Endothelial cell of umbilical vein (primary cell): ENCODE data around the gene BTC. TPM values are rescaled to one million over a fixed set of nuclear protein-coding genes. Genes with fewer than 3 reads are reported as not detected.

Source experiments
- BruUV-seq: library from RNA; stranded (reverse); fragments of 400-500 nt; replicated peaks from 2 replicates; lab custom pipeline; 2021; lab: Mats Ljungman, UMichigan
- CTCF ChIA-PET: fragments of 300-600, 350-600 bp; sonication (Branson Sonifier 250); formaldehyde crosslinking; loops from one replicate; lab custom pipeline; 2021; ENCODE audit warnings: antibody characterized with exemption, inconsistent platforms; lab: Charles Lee
- POLR2A ChIA-PET: fragments of 300-600, 350-600 bp; sonication (Branson Sonifier 250); formaldehyde crosslinking; loops from one replicate; lab custom pipeline; 2021; ENCODE audit warnings: antibody characterized with exemption, inconsistent platforms; lab: Charles Lee
- DNase-seq: peaks from one replicate; pipeline ENCODE4 v3.0.0-alpha.2; 2011; ENCODE audit warnings: low read depth, low spot score
- FAIRE-seq: peaks from 2 replicates; lab custom pipeline; 2011; peaks lifted over from hg19 to GRCh38; lab: Jason Lieb, UNC
- H2AFZ ChIP-seq: 2 replicates; pipeline ENCODE4 v1.6.0; 2012; ENCODE audit warnings: low read depth, low read length, control low read depth, inconsistent platforms
- H3K27ac ChIP-seq: 2 replicates; pipeline ENCODE4 v1.5.1; 2011; ENCODE audit warnings: low read depth, mild to moderate bottlenecking, control low read depth, low read length, moderate library complexity; ENCODE audit not compliant: insufficient read depth
- H3K27me3 ChIP-seq, 2 experiments: 2 replicates each; pipeline versions ENCODE4 v1.6.0 to v1.6.1; 2011; ENCODE audit warnings: low read length in 2 of 2, mixed read lengths in 1 of 2; ENCODE audit not compliant: control insufficient read depth in 2 of 2, insufficient read depth in 2 of 2
- H3K36me3 ChIP-seq, 2 experiments: 2 replicates in 1 of 2; 3 replicates in 1 of 2; pipeline ENCODE4 v1.5.1; 2011; ENCODE audit warnings: low read length in 2 of 2, mild to moderate bottlenecking in 1 of 2, moderate library complexity in 1 of 2; ENCODE audit not compliant: control insufficient read depth in 2 of 2, insufficient read depth in 2 of 2; ENCODE audit errors: extremely low read depth in 1 of 2
- H3K4me1 ChIP-seq: 3 replicates; pipeline ENCODE4 v1.5.1; 2011; ENCODE audit warnings: mild to moderate bottlenecking, low read length; ENCODE audit not compliant: control insufficient read depth, insufficient read depth; ENCODE audit errors: extremely low read depth
- H3K4me2 ChIP-seq: 2 replicates; pipeline ENCODE4 v1.6.1; 2011; ENCODE audit warnings: low read length, control low read depth, mixed read lengths; ENCODE audit not compliant: insufficient read depth
- H3K4me3 ChIP-seq, 3 experiments: fragments of 200-600 bp in 1 of 3; sonication (generic), shearing (Covaris generic) in 1 of 3; replicated peaks in 1 of 3; 2 replicates each; pipeline ENCODE4 v1.5.1; 2011 to 2016; ENCODE audit warnings: control low read depth in 3 of 3, low read length in 3 of 3, mild to moderate bottlenecking in 2 of 3, inconsistent platforms in 1 of 3, low read depth in 1 of 3, moderate library complexity in 1 of 3; ENCODE audit not compliant: insufficient read depth in 1 of 3
- H3K79me2 ChIP-seq: 2 replicates; pipeline ENCODE4 v1.6.0; 2012; ENCODE audit warnings: low read length, inconsistent platforms; ENCODE audit not compliant: control insufficient read depth, insufficient read depth
- H3K9ac ChIP-seq: replicated peaks from 2 replicates; pipeline ENCODE3; 2011; ENCODE audit warnings: low read length, control low read depth; ENCODE audit not compliant: insufficient read depth; ENCODE audit errors: extremely low read depth
- H3K9me1 ChIP-seq: replicated peaks from 3 replicates; pipeline ENCODE4 v1.6.0; 2011; ENCODE audit warnings: mild to moderate bottlenecking, low read length; ENCODE audit not compliant: control insufficient read depth, insufficient read depth; ENCODE audit errors: extremely low read depth
- H3K9me3 ChIP-seq: replicated peaks from 2 replicates; pipeline ENCODE4 v1.5.1; 2012; ENCODE audit warnings: low read length, inconsistent platforms; ENCODE audit not compliant: control insufficient read depth, insufficient read depth
- H4K20me1 ChIP-seq: replicated peaks from 2 replicates; pipeline ENCODE3; 2011; ENCODE audit warnings: mild to moderate bottlenecking, low read length; ENCODE audit not compliant: control insufficient read depth, insufficient read depth; ENCODE audit errors: extremely low read depth
- CTCF ChIP-seq, 2 donors: IDR thresholded peaks; 1 replicate in 1 of 2; 2 replicates in 1 of 2; pipeline ENCODE4 v1.5.1; 2011; ENCODE audit warnings: low read length in 2 of 2, mild to moderate bottlenecking in 2 of 2, moderate library complexity in 2 of 2, control low read depth in 1 of 2, inconsistent platforms in 1 of 2, low read depth in 1 of 2; ENCODE audit not compliant: insufficient read depth in 1 of 2; ENCODE audit errors: extremely low read depth in 1 of 2
- EZH2 ChIP-seq: IDR thresholded peaks from 2 replicates; pipeline ENCODE4 v1.6.1; 2012; ENCODE audit warnings: borderline replicate concordance, low read depth, mild to moderate bottlenecking, moderate library complexity, low read length, inconsistent platforms; ENCODE audit not compliant: severe bottlenecking
- FOS ChIP-seq: IDR thresholded peaks from 2 replicates; pipeline ENCODE4 v1.6.1; 2011; ENCODE audit warnings: mild to moderate bottlenecking, low read length, moderate library complexity, borderline replicate concordance; ENCODE audit not compliant: insufficient read depth
- GATA2 ChIP-seq: IDR thresholded peaks from 2 replicates; pipeline ENCODE4 v1.7.0; 2011; ENCODE audit warnings: low read depth, mild to moderate bottlenecking, moderate library complexity, mixed read lengths, low read length; ENCODE audit not compliant: insufficient read length, insufficient read depth
- JUN ChIP-seq: IDR thresholded peaks from 2 replicates; pipeline ENCODE4 v1.6.1; 2011; ENCODE audit warnings: borderline replicate concordance, low read depth; ENCODE audit not compliant: insufficient read length, insufficient read depth
- MAX ChIP-seq: IDR thresholded peaks from 2 replicates; pipeline ENCODE4 v1.6.1; 2011; ENCODE audit not compliant: insufficient read depth, insufficient read length
- MYC ChIP-seq: IDR thresholded peaks from one replicate; pipeline ENCODE4 v1.6.1; 2011; ENCODE audit warnings: mild to moderate bottlenecking, low read depth, low read length
- POLR2A ChIP-seq: IDR thresholded peaks from 2 replicates; pipeline ENCODE4 v1.6.1; 2012; ENCODE audit warnings: low read depth, mild to moderate bottlenecking, control low read depth, low read length
- POLR2AphosphoS5 ChIP-seq: IDR thresholded peaks from 2 replicates; pipeline ENCODE4 v1.6.1; 2012; ENCODE audit warnings: low read depth, mild to moderate bottlenecking, control low read depth, low read length, moderate library complexity; ENCODE audit not compliant: insufficient read depth
- dilution Hi-C: fragments of 300-500 bp; cut with MboI; formaldehyde crosslinking; loops from one replicate; pipeline ENCODE4 v1.15.0; 2019; ENCODE audit warnings: low sequenced_read_pairs; ENCODE audit not compliant: extremely low pct_ligation_motif_present
- intact Hi-C: fragments of 100-400 bp; cut with micrococcal nuclease; formaldehyde crosslinking; loops from one replicate; pipeline ENCODE4 v1.10.0; 2022
- polyA plus RNA-seq, 4 experiments: library from polyadenylated mRNA; depleted of rRNA in 3 of 4; stranded (reverse) in 3 of 4; unstranded in 1 of 4; fragments of >200 nt; gene quantifications; 2 replicates each; pipeline versions ENCODE4 v1.2.1 to v1.2.3, GENCODE V29; 2011 to 2012; ENCODE audit warnings: missing spikeins in 1 of 4
- total RNA-seq: library from RNA; stranded (reverse); gene quantifications from 2 replicates; pipeline ENCODE4 v1.2.3, GENCODE V29; 2021

The BTC gene
- total and polyA plus RNA-seq, 2 donors (not counting 3 experiments of a cell fraction or from before 2014, with no cell fraction given), result 0.04 TPM; not detected in 1

GRCh38 chr4:74777531-74777930 is 16.8 kb downstream of the BTC start:
- Histone ChIP-seq H4K20me1 (no peaks in the 10 kb centered on the region), H3K9me3 (no peaks in the 10 kb centered on the region), H3K36me3 (no peaks in the 10 kb centered on the region), H3K4me2 (no peak overlapping the region), H3K4me3 (no peak overlapping the region), H3K9me1 (no peaks in the 10 kb centered on the region), H2AFZ (no peak overlapping the region), H3K4me1 (no peaks in the 10 kb centered on the region), H3K9ac (no peak overlapping the region), H3K27me3 (peaks cover 1 to 2% of the 10 kb centered on the region in 2 experiments), H3K79me2 (no peaks in the 10 kb centered on the region), H3K27ac (no peak overlapping the region)
- TF ChIP-seq MYC (no peak), GATA2 (no peak), MAX (no peak), FOS (no peak), POLR2AphosphoS5 (no peak), JUN (no peak), POLR2A (no peak), CTCF (IDR thresholded peaks at IDR 0.05; ENCODE audit: extremely low read depth in 1 of 2, insufficient read depth in 1 of 2, low read depth in 1 of 2, low read length in 2 of 2) (no peak), EZH2 (no peak)
- CTCF ChIA-PET, result no interaction called here
- POLR2A ChIA-PET, result no interaction called here
- no TSS peak for BruUV-seq
- DNase-seq (no peak), FAIRE-seq (no peak)
- dilution Hi-C loops (no loop called here), intact Hi-C loops (no loop called here)
